Mesenchymal stem cell (in vitro differentiated cells and primary cell): ENCODE results near the gene MYRF.

Experiments used
- DNase-seq: peaks from one replicate; pipeline ENCODE4 v3.0.0-alpha.2; 2013
- H2AFZ ChIP-seq: one replicate; pipeline ENCODE4 v1.6.1; 2013; ENCODE audit warnings: low read depth, mild to moderate bottlenecking, control low read depth, inconsistent platforms, low read length, moderate library complexity
- H2AK5ac ChIP-seq: 2 replicates; pipeline ENCODE4 v1.6.1; 2013; ENCODE audit warnings: low read length, moderate library complexity, mild to moderate bottlenecking, inconsistent platforms; ENCODE audit not compliant: severe bottlenecking
- H2BK120ac ChIP-seq: one replicate; pipeline ENCODE4 v1.6.1; 2013; ENCODE audit warnings: low read depth, mild to moderate bottlenecking, inconsistent platforms, low read length, moderate library complexity
- H2BK12ac ChIP-seq, 2 experiments: one replicate each; pipeline ENCODE4 v1.6.1; 2013; ENCODE audit warnings: inconsistent platforms in 2 of 2, low read length in 2 of 2, mild to moderate bottlenecking in 2 of 2, moderate library complexity in 2 of 2, control low read depth in 1 of 2
- H2BK15ac ChIP-seq: one replicate; pipeline ENCODE4 v1.6.1; 2013; ENCODE audit warnings: mild to moderate bottlenecking, low read depth, inconsistent platforms; ENCODE audit not compliant: poor library complexity, severe bottlenecking
- H2BK5ac ChIP-seq: 2 replicates; pipeline ENCODE4 v1.6.1; 2013; ENCODE audit warnings: low read depth, mild to moderate bottlenecking, low read length, control low read depth, inconsistent platforms; ENCODE audit not compliant: poor library complexity, severe bottlenecking
- H3K14ac ChIP-seq, 2 experiments: one replicate each; pipeline ENCODE4 v1.6.1; 2013; ENCODE audit warnings: inconsistent platforms in 2 of 2, low read length in 2 of 2, control low read depth in 1 of 2, mild to moderate bottlenecking in 1 of 2, moderate library complexity in 1 of 2
- H3K18ac ChIP-seq, 2 experiments: one replicate each; pipeline ENCODE4 v1.6.1; 2013; ENCODE audit warnings: inconsistent platforms in 2 of 2, low read length in 2 of 2, control low read depth in 1 of 2, low read depth in 1 of 2, mild to moderate bottlenecking in 1 of 2
- H3K23ac ChIP-seq, 2 experiments: one replicate each; pipeline ENCODE4 v1.6.1; 2013; ENCODE audit warnings: inconsistent platforms in 2 of 2, low read length in 2 of 2, mild to moderate bottlenecking in 2 of 2, moderate library complexity in 2 of 2, control low read depth in 1 of 2
- H3K27ac ChIP-seq: 2 replicates; pipeline ENCODE4 v1.5.1; 2013; ENCODE audit warnings: mild to moderate bottlenecking, moderate library complexity, low read length, control low read depth, inconsistent platforms; ENCODE audit not compliant: poor library complexity, severe bottlenecking
- H3K27me3 ChIP-seq, 2 experiments: 2 replicates each; pipeline versions ENCODE4 v1.6.1 to v1.7.0; 2013; ENCODE audit warnings: low read length in 2 of 2, mild to moderate bottlenecking in 2 of 2, moderate library complexity in 2 of 2, control low read depth in 1 of 2, inconsistent platforms in 1 of 2; ENCODE audit not compliant: control insufficient read depth in 1 of 2, insufficient read depth in 1 of 2
- H3K36me3 ChIP-seq, 2 experiments: 2 replicates each; pipeline versions ENCODE4 v1.6.1 to v1.7.0; 2013; ENCODE audit warnings: low read length in 2 of 2, control low read depth in 1 of 2, inconsistent platforms in 1 of 2, low read depth in 1 of 2, mild to moderate bottlenecking in 1 of 2; ENCODE audit not compliant: insufficient read depth in 2 of 2, control insufficient read depth in 1 of 2
- H3K4ac ChIP-seq, 2 experiments: one replicate each; pipeline ENCODE4 v1.6.1; 2013; ENCODE audit warnings: inconsistent platforms in 2 of 2, low read length in 2 of 2, mild to moderate bottlenecking in 2 of 2, moderate library complexity in 2 of 2, control low read depth in 1 of 2, low read depth in 1 of 2
- H3K4me1 ChIP-seq: 2 replicates; pipeline ENCODE4 v1.6.1; 2013; ENCODE audit warnings: low read depth, low read length, control low read depth; ENCODE audit not compliant: control insufficient read depth, insufficient read depth
- H3K4me2 ChIP-seq: 2 replicates; pipeline ENCODE4 v1.6.1; 2013; ENCODE audit warnings: low read length, mild to moderate bottlenecking, inconsistent platforms; ENCODE audit not compliant: poor library complexity, severe bottlenecking
- H3K4me3 ChIP-seq, 2 experiments: 2 replicates each; pipeline versions ENCODE4 v1.5.1 to v1.7.0; 2013; ENCODE audit warnings: low read length in 2 of 2, mild to moderate bottlenecking in 2 of 2, control low read depth in 1 of 2, low read depth in 1 of 2; ENCODE audit not compliant: insufficient read depth in 1 of 2
- H3K79me1 ChIP-seq: replicated peaks from 2 replicates; pipeline ENCODE4 v1.6.1; 2013; ENCODE audit warnings: mild to moderate bottlenecking, control low read depth, low read length, inconsistent platforms; ENCODE audit not compliant: poor library complexity, severe bottlenecking
- H3K9ac ChIP-seq: 2 replicates; pipeline ENCODE4 v1.7.0; 2013; ENCODE audit warnings: mild to moderate bottlenecking, low read length, moderate library complexity
- H3K9me3 ChIP-seq: 2 replicates; pipeline ENCODE4 v1.7.0; 2013; ENCODE audit warnings: mild to moderate bottlenecking, low read length; ENCODE audit not compliant: control insufficient read depth
- H4K8ac ChIP-seq: one replicate; pipeline ENCODE4 v1.6.1; 2013; ENCODE audit warnings: inconsistent platforms, mild to moderate bottlenecking, low read length, moderate library complexity
- H4K91ac ChIP-seq: one replicate; pipeline ENCODE4 v1.6.1; 2013; ENCODE audit warnings: mild to moderate bottlenecking, low read length, inconsistent platforms
- WGBS: methylation state at CpG from one replicate; pipeline ENCODE4 v1.1.7; 2013; ENCODE audit warnings: mixed read lengths; 5-methylcytosine and 5-hydroxymethylcytosine counted together

Gene MYRF

GRCh38 chr11:61746442-61747191, 5.8 kb upstream of the MYRF start:
- no peak for DNase-seq
- no peak overlapping the region for H2BK12ac ChIP-seq
- no peak overlapping the region for H2BK5ac ChIP-seq
- H3K27me3 ChIP-seq: peaks cover 0 to 19% of the 10 kb centered on the region in 2 experiments
- no peak overlapping the region for H3K4me2 ChIP-seq
- H3K79me1 ChIP-seq: no peaks in the 10 kb centered on the region
- peak overlapping the region; percentile 41 for H4K8ac ChIP-seq
- H2BK15ac ChIP-seq: no peak overlapping the region
- H4K91ac ChIP-seq: no peak overlapping the region
- no peak overlapping the region for H2AFZ ChIP-seq
- H2AK5ac ChIP-seq: no peak overlapping the region
- no peaks in the 10 kb centered on the region for H3K9me3 ChIP-seq
- no peak overlapping the region for H3K9ac ChIP-seq
- no peak overlapping the region for H3K23ac ChIP-seq
- no peak overlapping the region for H2BK120ac ChIP-seq
- H3K14ac ChIP-seq: no peak overlapping the region
- no peak overlapping the region for H3K18ac ChIP-seq
- peaks cover 42% of the 10 kb centered on the region for H3K4me1 ChIP-seq
- 83% methylated on average over 16 of the region's 19 CpGs for WGBS
- H3K4ac ChIP-seq: no peak overlapping the region
- no peak overlapping the region for H3K27ac ChIP-seq
- peaks cover 6 to 31% of the 10 kb centered on the region in 2 experiments for H3K36me3 ChIP-seq
- H3K4me3 ChIP-seq: no peak overlapping the region

- peak overlapping the region; percentile 99 for H4K8ac ChIP-seq
- H2BK120ac ChIP-seq: peak overlapping the region; percentile 39
- WGBS: 71% methylated on average over 14 of the region's 19 CpGs
- H2BK12ac ChIP-seq: peak overlapping the region; percentile 33 to 40
- peak overlapping the region; percentile 54 to 61 for H3K18ac ChIP-seq
- H4K91ac ChIP-seq: peak overlapping the region; percentile 91
- H3K4me3 ChIP-seq: no peak overlapping the region
- H3K4ac ChIP-seq: peak overlapping the region; percentile 19 to 85
- peak overlapping the region; percentile 13 for H2BK15ac ChIP-seq
- H3K14ac ChIP-seq: no peak overlapping the region
- peaks cover 0 to 24% of the 10 kb centered on the region in 2 experiments for H3K36me3 ChIP-seq
- no peak overlapping the region for H3K4me2 ChIP-seq
- H3K9me3 ChIP-seq: no peaks in the 10 kb centered on the region
- H2AFZ ChIP-seq: peak overlapping the region; percentile 75
- peaks cover 42% of the 10 kb centered on the region for H3K4me1 ChIP-seq
- peaks cover 0 to 25% of the 10 kb centered on the region in 2 experiments for H3K27me3 ChIP-seq
- H2AK5ac ChIP-seq: peak overlapping the region; percentile 80
- no peak overlapping the region for H3K23ac ChIP-seq
- peak; percentile 71 for DNase-seq
- H3K27ac ChIP-seq: no peak overlapping the region
- H3K9ac ChIP-seq: no peak overlapping the region
- H3K79me1 ChIP-seq: no peaks in the 10 kb centered on the region
- H2BK5ac ChIP-seq: no peak overlapping the region
These were observed 5.1 kb upstream of the MYRF start for GRCh38 chr11:61747192-61747966.

GRCh38 chr11:61747967-61748285, 4.5 kb upstream of the MYRF start:
- Histone ChIP-seq H3K4me1 (peaks cover 43% of the 10 kb centered on the region), H2BK12ac (no peak overlapping the region), H2BK15ac (no peak overlapping the region), H3K4ac (no peak overlapping the region), H3K9me3 (no peaks in the 10 kb centered on the region), H3K18ac (peak overlapping the region in 1 of 2 experiments; percentile 25), H2AFZ (no peak overlapping the region), H3K4me2 (no peak overlapping the region), H2AK5ac (peak overlapping the region; percentile 21), H3K27ac (no peak overlapping the region), H3K79me1 (peaks cover 3% of the 10 kb centered on the region), H3K14ac (no peak overlapping the region), H3K36me3 (peaks cover 0 to 21% of the 10 kb centered on the region in 2 experiments), H3K4me3 (no peak overlapping the region), H3K27me3 (peaks cover 0 to 28% of the 10 kb centered on the region in 2 experiments), H2BK120ac (no peak overlapping the region), H3K23ac (no peak overlapping the region), H4K8ac (peak overlapping the region; percentile 99), H4K91ac (peak overlapping the region; percentile 58), H3K9ac (no peak overlapping the region), H2BK5ac (no peak overlapping the region)
- WGBS: 49% methylated on average over 3 of the region's 3 CpGs
- DNase-seq: no peak

- no peak overlapping the region for H3K4ac ChIP-seq
- no peak overlapping the region for H3K4me3 ChIP-seq
- H3K79me1 ChIP-seq: peaks cover 14% of the 10 kb centered on the region
- H2BK12ac ChIP-seq: peak overlapping the region in 1 of 2 experiments; percentile 51
- no peak for DNase-seq
- no peak overlapping the region for H3K27ac ChIP-seq
- no peak overlapping the region for H2AK5ac ChIP-seq
- no peaks in the 10 kb centered on the region for H3K9me3 ChIP-seq
- H3K4me2 ChIP-seq: no peak overlapping the region
- H3K23ac ChIP-seq: no peak overlapping the region
- peaks cover 0 to 7% of the 10 kb centered on the region in 2 experiments for H3K36me3 ChIP-seq
- peaks cover 55% of the 10 kb centered on the region for H3K4me1 ChIP-seq
- peak overlapping the region; percentile 61 for H4K8ac ChIP-seq
- peak overlapping the region; percentile 96 for H2BK15ac ChIP-seq
- no peak overlapping the region for H2AFZ ChIP-seq
- 46% methylated on average over 19 of the region's 21 CpGs for WGBS
- H2BK5ac ChIP-seq: no peak overlapping the region
- H2BK120ac ChIP-seq: no peak overlapping the region
- H3K9ac ChIP-seq: no peak overlapping the region
- no peak overlapping the region for H3K18ac ChIP-seq
- H4K91ac ChIP-seq: no peak overlapping the region
- peaks cover 0 to 42% of the 10 kb centered on the region in 2 experiments for H3K27me3 ChIP-seq
- H3K14ac ChIP-seq: no peak overlapping the region
These were observed 2.7 kb upstream of the MYRF start for GRCh38 chr11:61749591-61750217.
